NB4 (cell line): ENCODE results near the gene SHANK1.

Experiments
- CTCF ChIP-seq: IDR thresholded peaks from one replicate; pipeline ENCODE4 v1.5.1; 2012; ENCODE audit warnings: low read depth, low read length
- MAX ChIP-seq: IDR thresholded peaks from 2 replicates; pipeline ENCODE4 v1.6.1; 2011; ENCODE audit warnings: low read depth, low read length
- MYC ChIP-seq: IDR thresholded peaks from 2 replicates; pipeline ENCODE4 v1.6.1; 2011; ENCODE audit warnings: low read depth, low read length
- POLR2A ChIP-seq: IDR thresholded peaks from 2 replicates; pipeline ENCODE4 v1.6.1; 2011; ENCODE audit warnings: mild to moderate bottlenecking; ENCODE audit not compliant: insufficient read length; ENCODE audit errors: extremely low read depth

- no peak for TF ChIP-seq CTCF
- no peak for TF ChIP-seq POLR2A
- no peak for TF ChIP-seq MAX
- TF ChIP-seq MYC, result no peak
Observed at GRCh38 chr19:50664204-50664603, 55.4 kb downstream of the SHANK1 start.
